Kidney tubule cell (primary cell): ENCODE measurements around the gene TPSB2.
"Not testable (repeated sequence)": the region's sequence is repeated elsewhere in the genome, so short reads cannot be mapped to it uniquely, and the experiment has no call there.

Source experiments
- DNase-seq: peaks from one replicate; pipeline ENCODE4 v3.0.0-alpha.2; 2018; ENCODE audit warnings: low spot score

The TPSB2 gene

GRCh38 chr16:1240436-1240835, 10.5 kb upstream of the TPSB2 start, which contains the start of gene TPSAB1:
TSS of gene TPSAB1 (plus strand) at chr16:1240705. CDS start at chr16:1240939, 234 bp downstream.
- not testable (repeated sequence) for DNase-seq

GRCh38 chr16:1239575-1239974, 9.6 kb upstream of the TPSB2 start:
- DNase-seq, result not testable (repeated sequence)

- not testable (repeated sequence) for DNase-seq
These were observed 8.9 kb upstream of the TPSB2 start for GRCh38 chr16:1238909-1239308.

GRCh38 chr16:1237990-1238389, 8.0 kb upstream of the TPSB2 start:
- DNase-seq, result no peak

- not testable (repeated sequence) for DNase-seq
These were observed 6.7 kb upstream of the TPSB2 start for GRCh38 chr16:1236659-1237058.

- DNase-seq, result not testable (repeated sequence)
These were observed 2.2 kb upstream of the TPSB2 start for GRCh38 chr16:1232049-1232748.

GRCh38 chr16:1231301-1231700, 1.3 kb upstream of the TPSB2 start:
- not testable (repeated sequence) for DNase-seq

- not testable (repeated sequence) for DNase-seq
These were observed 658 bp upstream of the TPSB2 start for GRCh38 chr16:1230471-1231212.

GRCh38 chr16:1229476-1229875, 508 bp downstream of the TPSB2 start:
- not testable (repeated sequence) for DNase-seq

GRCh38 chr16:1228227-1228626, 1.8 kb downstream of the TPSB2 start:
- DNase-seq, result not testable (repeated sequence)

GRCh38 chr16:1226692-1227091, 3.3 kb downstream of the TPSB2 start:
- not testable (repeated sequence) for DNase-seq

- DNase-seq, result not testable (repeated sequence)
These were observed 4.2 kb downstream of the TPSB2 start for GRCh38 chr16:1225728-1226311.

GRCh38 chr16:1225051-1225451, 4.9 kb downstream of the TPSB2 start, which contains the start of gene TPSG1:
TSS of gene TPSG1 (minus strand) at chr16:1225268. CDS start at chr16:1225252, 16 bp downstream.
- no peak for DNase-seq

- DNase-seq, result no peak
These were observed 5.4 kb downstream of the TPSB2 start for GRCh38 chr16:1224558-1224957.

GRCh38 chr16:1223355-1224214, 6.4 kb downstream of the TPSB2 start:
- DNase-seq, result no peak

- no peak for DNase-seq
These were observed 7.2 kb downstream of the TPSB2 start for GRCh38 chr16:1222553-1223354.

- DNase-seq, result peak; percentile 33
These were observed 8.1 kb downstream of the TPSB2 start for GRCh38 chr16:1221628-1222552.

- no peak for DNase-seq
These were observed 8.9 kb downstream of the TPSB2 start for GRCh38 chr16:1220841-1221627.
